ENCODE measurements around the gene ARVCF. TPM values are rescaled to one million over a fixed set of nuclear protein-coding genes. Genes with fewer than 3 reads are reported as not detected.

Gene ARVCF
- total RNA-seq, 3 donors from 2014 or later, result 11.2 to 15.3 (median 15.1) TPM

DNA sequence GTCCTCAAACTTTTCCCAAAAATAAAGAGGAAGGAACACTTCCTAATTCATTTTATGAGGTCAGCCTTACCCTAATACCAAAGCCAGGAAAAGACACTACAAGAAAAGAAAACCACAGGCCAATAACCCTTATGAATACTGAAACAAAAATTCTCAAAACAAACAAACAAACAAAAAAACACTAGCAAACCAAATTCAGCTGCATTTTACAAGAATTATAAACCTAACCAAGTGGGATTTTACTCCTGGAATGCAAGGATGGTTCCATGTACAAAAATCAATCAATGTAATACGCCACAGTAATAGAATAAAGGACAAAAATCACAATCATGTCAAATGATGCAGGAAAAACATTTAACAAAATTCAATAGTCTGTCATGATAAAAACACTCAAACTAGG is 13.3 kb downstream of the ARVCF start:
- Histone ChIP-seq H3K4me1 (ENCODE audit: low read depth) (no peaks in the 10 kb centered on the region), H3K4me3 (no peak overlapping the region), H3K9me3 (peaks cover 5% of the 10 kb centered on the region), H3K36me3 (ENCODE audit: low read depth) (no peaks in the 10 kb centered on the region)
- TF ChIP-seq, protein P1, sequence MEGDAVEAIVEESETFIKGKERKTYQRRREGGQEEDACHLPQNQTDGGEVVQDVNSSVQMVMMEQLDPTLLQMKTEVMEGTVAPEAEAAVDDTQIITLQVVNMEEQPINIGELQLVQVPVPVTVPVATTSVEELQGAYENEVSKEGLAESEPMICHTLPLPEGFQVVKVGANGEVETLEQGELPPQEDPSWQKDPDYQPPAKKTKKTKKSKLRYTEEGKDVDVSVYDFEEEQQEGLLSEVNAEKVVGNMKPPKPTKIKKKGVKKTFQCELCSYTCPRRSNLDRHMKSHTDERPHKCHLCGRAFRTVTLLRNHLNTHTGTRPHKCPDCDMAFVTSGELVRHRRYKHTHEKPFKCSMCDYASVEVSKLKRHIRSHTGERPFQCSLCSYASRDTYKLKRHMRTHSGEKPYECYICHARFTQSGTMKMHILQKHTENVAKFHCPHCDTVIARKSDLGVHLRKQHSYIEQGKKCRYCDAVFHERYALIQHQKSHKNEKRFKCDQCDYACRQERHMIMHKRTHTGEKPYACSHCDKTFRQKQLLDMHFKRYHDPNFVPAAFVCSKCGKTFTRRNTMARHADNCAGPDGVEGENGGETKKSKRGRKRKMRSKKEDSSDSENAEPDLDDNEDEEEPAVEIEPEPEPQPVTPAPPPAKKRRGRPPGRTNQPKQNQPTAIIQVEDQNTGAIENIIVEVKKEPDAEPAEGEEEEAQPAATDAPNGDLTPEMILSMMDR (IDR thresholded peaks at IDR 0.05), result no peak
- intact Hi-C loops (cut with DNase I, micrococcal nuclease), result no loop called here
- ATAC-seq, result no peak
- no peak for DNase-seq

DNA sequence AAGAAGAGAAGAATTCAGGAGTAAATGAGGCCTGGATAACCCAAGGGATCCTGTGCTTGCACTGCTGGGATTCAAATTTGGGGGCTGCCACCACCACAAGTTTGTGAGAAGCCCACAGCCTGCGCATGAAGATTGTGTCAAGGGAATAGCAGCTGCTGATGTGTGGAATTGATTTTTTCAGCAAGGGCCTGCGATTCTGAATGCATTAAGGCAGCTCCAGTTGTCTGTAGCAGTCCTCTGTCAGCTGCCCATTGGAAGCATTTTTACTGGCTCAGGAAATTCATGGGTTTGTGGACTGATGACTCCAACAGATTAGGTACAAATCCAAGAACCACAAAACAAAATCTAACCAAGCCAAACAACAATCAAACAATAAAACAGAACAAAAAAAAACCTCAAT is 14.0 kb downstream of the ARVCF start:
- no peaks in the 10 kb centered on the region for H3K4me1 ChIP-seq (ENCODE audit: low read depth)
- no peaks in the 10 kb centered on the region for H3K36me3 ChIP-seq (ENCODE audit: low read depth)
- intact Hi-C loops (cut with DNase I, micrococcal nuclease), result no loop called here
- ATAC-seq (no peak), DNase-seq (peak in 1 of 3 donors; percentile 2)
- peaks cover 5% of the 10 kb centered on the region for H3K9me3 ChIP-seq
- no peak overlapping the region for H3K4me3 ChIP-seq
- TF ChIP-seq, protein P1 (IDR thresholded peaks at IDR 0.05), result no peak

DNA sequence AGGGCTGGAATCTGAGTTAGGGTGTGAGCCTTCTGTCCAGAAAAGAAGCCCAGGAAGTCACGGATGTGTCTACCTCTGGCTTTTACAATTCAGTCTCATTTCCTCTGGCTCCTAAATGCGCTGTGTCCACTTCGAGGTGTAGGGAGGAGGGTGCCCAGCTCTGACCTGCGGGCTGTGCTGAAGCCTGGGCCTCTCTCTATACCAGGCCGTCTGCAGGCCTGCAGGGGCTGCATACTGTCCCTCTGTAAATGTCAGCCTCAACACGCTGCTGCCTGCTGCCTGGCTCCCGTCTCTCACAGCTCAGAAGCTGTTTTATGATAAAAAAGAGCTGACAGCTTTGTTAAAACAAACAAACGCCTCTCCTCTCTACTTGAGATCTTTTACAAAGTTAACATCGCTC is 14.5 kb downstream of the ARVCF start:
- Histone ChIP-seq H3K4me1 (ENCODE audit: low read depth) (no peaks in the 10 kb centered on the region), H3K36me3 (ENCODE audit: low read depth) (no peaks in the 10 kb centered on the region), H3K4me3 (no peak overlapping the region), H3K9me3 (peaks cover 5% of the 10 kb centered on the region)
- no peak for ATAC-seq
- TF ChIP-seq, protein P1 (IDR thresholded peaks at IDR 0.05), result no peak
- intact Hi-C loops (cut with DNase I, micrococcal nuclease), result no loop called here
- peak in 1 of 3 donors; percentile 15 for DNase-seq

DNA sequence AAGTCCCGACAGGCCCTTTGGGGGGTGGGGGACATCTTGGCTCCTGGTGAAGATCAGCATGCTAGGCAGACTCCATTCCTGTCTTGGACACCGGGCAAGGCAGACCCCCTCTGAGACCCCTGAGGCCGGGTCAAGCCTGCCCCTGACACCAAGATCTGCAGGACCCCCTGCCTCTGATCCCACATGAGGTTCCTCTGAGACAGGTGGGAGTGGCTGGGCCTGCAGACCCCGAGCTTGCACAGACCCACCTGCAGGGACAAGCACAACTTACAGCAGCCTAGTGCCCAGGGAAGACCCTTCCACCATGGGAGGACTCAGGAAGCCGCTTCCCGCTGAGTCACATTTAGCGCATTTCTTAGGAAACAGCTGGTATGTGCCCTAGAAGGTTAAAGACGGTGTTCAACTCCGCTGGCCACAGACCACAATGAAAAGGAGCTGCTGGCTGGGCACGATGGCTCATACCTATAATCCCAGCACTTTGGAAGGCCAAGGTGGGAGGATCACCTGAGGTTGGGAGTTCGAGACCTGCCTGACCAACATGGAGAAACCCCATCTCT is 15.5 kb downstream of the ARVCF start:
- DNase-seq (peak in 1 of 3 donors; percentile 40), ATAC-seq (no peak)
- Histone ChIP-seq H3K36me3 (ENCODE audit: low read depth) (no peaks in the 10 kb centered on the region), H3K9me3 (peaks cover 5% of the 10 kb centered on the region), H3K4me1 (ENCODE audit: low read depth) (no peaks in the 10 kb centered on the region), H3K4me3 (no peak overlapping the region)
- TF ChIP-seq, protein P1 (IDR thresholded peaks at IDR 0.05), result no peak
- intact Hi-C loops (cut with DNase I, micrococcal nuclease), result no loop called here

DNA sequence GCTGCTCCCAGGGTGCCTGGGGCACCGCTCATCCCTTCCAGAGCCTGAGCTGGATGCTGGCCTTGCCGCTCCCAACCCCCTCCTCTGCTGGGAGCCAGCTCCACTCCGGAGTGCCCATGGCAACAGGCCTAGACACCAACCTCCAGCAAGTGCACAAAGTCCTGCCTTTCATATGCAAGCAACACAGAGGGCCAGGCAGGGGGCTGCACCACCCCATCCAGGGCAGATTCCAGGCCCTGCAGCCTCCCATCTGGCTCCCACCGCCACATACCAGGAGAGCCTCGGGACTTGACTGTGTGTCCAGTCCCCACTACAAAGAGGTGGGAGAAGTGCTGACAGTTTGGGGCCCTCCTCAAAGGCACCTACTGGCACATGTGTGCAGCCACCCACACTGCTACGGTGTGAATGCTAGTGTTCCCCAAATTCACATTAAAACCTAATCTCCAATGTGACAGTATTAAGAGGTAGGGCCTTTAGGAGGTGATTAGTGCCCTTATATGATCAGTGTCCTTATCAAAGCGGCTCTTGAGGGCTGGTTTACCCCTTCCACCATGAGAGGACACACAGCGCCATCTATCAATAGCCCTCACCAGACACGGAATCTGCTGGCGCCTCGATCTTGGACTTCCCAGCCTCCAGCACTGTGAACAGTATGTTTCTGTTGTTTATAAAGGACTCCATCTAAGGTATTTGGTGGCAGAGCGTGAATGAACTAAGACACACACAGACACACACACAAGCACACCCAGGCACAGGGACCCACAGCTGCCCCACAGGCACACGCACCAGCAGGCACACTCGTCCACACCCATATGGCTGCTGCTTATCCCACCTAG is 16.2 kb downstream of the ARVCF start:
- Histone ChIP-seq H3K36me3 (ENCODE audit: low read depth) (no peaks in the 10 kb centered on the region), H3K4me1 (ENCODE audit: low read depth) (no peaks in the 10 kb centered on the region), H3K4me3 (no peak overlapping the region), H3K9me3 (peaks cover 5% of the 10 kb centered on the region)
- DNase-seq (peak in 2 of 3 donors; percentile 17 to 46), ATAC-seq (peak; percentile 9)
- TF ChIP-seq, protein P1 (IDR thresholded peaks at IDR 0.05), result no peak
- intact Hi-C loops (cut with DNase I, micrococcal nuclease), result no loop called here
